ENCODE results near the gene LARGE1.

GRCh38 chr22:33564683-33565082 is 355.6 kb downstream of the LARGE1 start:
- TF ChIP-seq CTCF (IDR thresholded peaks at IDR 0.05): no peak
- TF ChIP-seq ZFX (IDR thresholded peaks at IDR 0.05; ENCODE audit: borderline replicate concordance): no peak
